T follicular helper cell (primary cell): ENCODE results near the gene SNX25.
"Not testable (repeated sequence)": the region's sequence is repeated elsewhere in the genome, so short reads cannot be mapped to it uniquely, and the experiment has no call there.

Source experiments
- DNase-seq: peaks from one replicate; pipeline ENCODE4 v3.0.0-alpha.2; 2020; ENCODE audit warnings: low read depth

The SNX25 gene

GRCh38 chr4:185343726-185344581 lies 134.6 kb downstream of the SNX25 start:
- no peak for DNase-seq

- no peak for DNase-seq
These were observed 135.5 kb downstream of the SNX25 start for GRCh38 chr4:185344743-185345538.

- no peak for DNase-seq
These were observed 137.7 kb downstream of the SNX25 start for GRCh38 chr4:185346975-185347601.

GRCh38 chr4:185351691-185352090 lies 142.3 kb downstream of the SNX25 start:
- DNase-seq: no peak

GRCh38 chr4:185352202-185352601 lies 142.8 kb downstream of the SNX25 start:
- DNase-seq: no peak

GRCh38 chr4:185352741-185353140 lies 143.3 kb downstream of the SNX25 start:
- no peak for DNase-seq

GRCh38 chr4:185357211-185357610 lies 147.8 kb downstream of the SNX25 start:
- DNase-seq: no peak

- DNase-seq: no peak
These were observed 148.5 kb downstream of the SNX25 start for GRCh38 chr4:185357733-185358440.

GRCh38 chr4:185358514-185358913 lies 149.1 kb downstream of the SNX25 start:
- DNase-seq: no peak

- DNase-seq: no peak
These were observed 149.6 kb downstream of the SNX25 start for GRCh38 chr4:185358959-185359358.

GRCh38 chr4:185359767-185360446 lies 150.5 kb downstream of the SNX25 start:
- no peak for DNase-seq

- no peak for DNase-seq
These were observed 152.5 kb downstream of the SNX25 start for GRCh38 chr4:185361872-185362271.

GRCh38 chr4:185362570-185362969 lies 153.2 kb downstream of the SNX25 start:
- not testable (repeated sequence) for DNase-seq

GRCh38 chr4:185363251-185363650 lies 153.9 kb downstream of the SNX25 start:
- no peak for DNase-seq

- no peak for DNase-seq
These were observed 155.5 kb downstream of the SNX25 start for GRCh38 chr4:185364886-185365285.

GRCh38 chr4:185369731-185370130 lies 160.3 kb downstream of the SNX25 start:
- DNase-seq: no peak

GRCh38 chr4:185370268-185370949 lies 161.0 kb downstream of the SNX25 start:
- no peak for DNase-seq

GRCh38 chr4:185371702-185372101 lies 162.3 kb downstream of the SNX25 start:
- no peak for DNase-seq

- DNase-seq: no peak
These were observed 164.6 kb downstream of the SNX25 start for GRCh38 chr4:185374027-185374426.

- no peak for DNase-seq
These were observed 165.2 kb downstream of the SNX25 start for GRCh38 chr4:185374573-185374972.

- no peak for DNase-seq
These were observed 168.9 kb downstream of the SNX25 start for GRCh38 chr4:185378264-185378663.
